ENCODE data around the gene KIF26B. TPM values are rescaled to one million over a fixed set of nuclear protein-coding genes. Genes with fewer than 3 reads are reported as not detected.

The KIF26B gene
- total and polyA plus RNA-seq, 2 of the 4 experiments (the other 2 are of a cell fraction), result 0.53 to 0.54 TPM

DNA sequence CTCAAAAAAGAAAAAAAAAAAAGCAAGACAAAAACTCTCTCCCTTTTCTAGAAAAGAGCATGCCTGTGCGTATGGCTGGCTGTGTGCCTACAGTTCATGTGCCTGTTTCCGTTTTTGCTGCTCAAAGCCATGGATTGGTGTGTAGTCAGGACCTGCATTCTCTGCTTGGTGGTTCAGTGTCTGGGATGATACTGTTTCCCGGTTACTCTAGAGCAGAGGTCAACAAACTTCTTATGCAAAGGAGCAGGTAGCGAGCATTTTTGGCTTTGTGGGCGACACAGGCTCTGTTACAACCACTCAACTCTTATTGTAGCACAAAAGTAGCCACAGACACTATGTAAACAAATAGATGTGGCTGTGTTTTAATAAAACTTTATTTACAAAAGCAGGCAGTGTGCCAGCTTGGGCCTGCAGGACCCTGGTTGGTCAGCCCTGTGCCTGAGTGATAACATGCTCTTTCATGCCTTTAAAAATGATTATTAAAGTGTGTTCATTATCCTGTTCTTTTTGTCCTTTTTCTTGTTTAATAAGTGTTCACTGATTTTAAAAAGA is 524.2 kb downstream of the KIF26B start:
- Histone ChIP-seq H3K4ac (ENCODE audit: low read depth, low read length) (no peak overlapping the region), H3K56ac (ENCODE audit: extremely low read depth, insufficient read depth, low read length) (no peak overlapping the region), H3K14ac (replicated peaks; ENCODE audit: low read depth, low read length) (no peak overlapping the region), H3K9me3 (ENCODE audit: control insufficient read depth, insufficient read depth, low read length) (no peaks in the 10 kb centered on the region), H2BK120ac (ENCODE audit: low read depth, low read length) (no peak overlapping the region), H2AK5ac (ENCODE audit: low read depth, low read length) (no peak overlapping the region), H3K27me3 (ENCODE audit: control insufficient read depth, insufficient read depth, low read length) (no peaks in the 10 kb centered on the region), H3K4me1 (ENCODE audit: control insufficient read depth, insufficient read depth, low read length) (peaks cover 13% of the 10 kb centered on the region), H2BK15ac (ENCODE audit: low read depth, low read length) (no peak overlapping the region), H4K91ac (ENCODE audit: insufficient read depth, low read depth, low read length) (no peak overlapping the region), H3K27ac (ENCODE audit: insufficient read depth, low read length) (no peak overlapping the region), H2AK9ac (replicated peaks; ENCODE audit: low read depth, low read length, poor library complexity) (no peak overlapping the region), H2BK5ac (ENCODE audit: low read depth, low read length, poor library complexity, severe bottlenecking) (no peak overlapping the region), H3K36me3 (ENCODE audit: control insufficient read depth, insufficient read depth, low read length) (no peaks in the 10 kb centered on the region), H3K9ac (ENCODE audit: low read depth, low read length) (no peak overlapping the region), H2AFZ (replicated peaks; ENCODE audit: low read length, poor library complexity) (no peak overlapping the region), H4K5ac (ENCODE audit: low read depth, low read length) (no peak overlapping the region), H4K20me1 (ENCODE audit: insufficient read depth, low read length) (no peaks in the 10 kb centered on the region), H3K18ac (ENCODE audit: low read depth, low read length) (no peak overlapping the region), H3K4me2 (ENCODE audit: low read depth, low read length) (no peak overlapping the region), H3K4me3 (ENCODE audit: insufficient read depth, low read depth, low read length) (no peak overlapping the region), H4K8ac (ENCODE audit: low read depth in 2 of 2, low read length in 2 of 2) (no peak overlapping the region), H3K23ac (ENCODE audit: low read depth, low read length) (no peak overlapping the region), H3K9me1 (ENCODE audit: insufficient read depth, low read length) (no peaks in the 10 kb centered on the region), H2BK20ac (ENCODE audit: low read depth, low read length) (no peak overlapping the region), H3K79me1 (ENCODE audit: low read depth in 1 of 2, low read length in 2 of 2) (no peaks in the 10 kb centered on the region)
- CTCF ChIA-PET, result no interaction called here
- no TSS peak for BruUV-seq (replicated peaks)
- WGBS, 2 experiments (ENCODE audit: extremely low coverage in 2 of 2, insufficient read length in 1 of 2), result no CpG with 5 or more reads among the region's 5 CpGs
- no peak for ATAC-seq (ENCODE audit: low read depth)
- intact Hi-C loops (cut with micrococcal nuclease), result no loop called here
- dilution Hi-C loops (cut with HindIII; ENCODE audit: low sequenced_read_pairs, unreplicated experiment), result no loop called here
- no peak for TF ChIP-seq RCOR1 (IDR thresholded peaks at IDR 0.05; ENCODE audit: insufficient replicate concordance, low read length)
- TF ChIP-seq, protein P1, sequence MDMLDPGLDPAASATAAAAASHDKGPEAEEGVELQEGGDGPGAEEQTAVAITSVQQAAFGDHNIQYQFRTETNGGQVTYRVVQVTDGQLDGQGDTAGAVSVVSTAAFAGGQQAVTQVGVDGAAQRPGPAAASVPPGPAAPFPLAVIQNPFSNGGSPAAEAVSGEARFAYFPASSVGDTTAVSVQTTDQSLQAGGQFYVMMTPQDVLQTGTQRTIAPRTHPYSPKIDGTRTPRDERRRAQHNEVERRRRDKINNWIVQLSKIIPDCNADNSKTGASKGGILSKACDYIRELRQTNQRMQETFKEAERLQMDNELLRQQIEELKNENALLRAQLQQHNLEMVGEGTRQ (IDR thresholded peaks at IDR 0.05; ENCODE audit: low read depth, low read length), result no peak
- TF ChIP-seq RFX5 (IDR thresholded peaks at IDR 0.05; ENCODE audit: low read depth, low read length), result no peak
- TF ChIP-seq MXI1 (IDR thresholded peaks at IDR 0.05; ENCODE audit: borderline replicate concordance, low read depth, low read length), result no peak
- TF ChIP-seq BHLHE40 (IDR thresholded peaks at IDR 0.05; ENCODE audit: low read depth, low read length), result no peak
- DNase-seq, result no peak
- POLR2A ChIA-PET (ENCODE audit: unreplicated experiment), result no interaction called here
- in situ Hi-C loops (cut with MboI; ENCODE audit: low sequenced_read_pairs), result no loop called here

All from IMR-90 (cell line).